Measurements from ENCODE around the gene FLNB.

- TF ChIP-seq CTCF (IDR thresholded peaks at IDR 0.05) (no peak), POLR2A (IDR thresholded peaks at IDR 0.05) (no peak)
Observed at GRCh38 chr3:58178528-58179234, 170.5 kb downstream of the FLNB start.
